SU-DHL-6 (cell line): Measurements from ENCODE around the gene PDZD7.

ENCODE experiments used
- H2AFZ ChIP-seq: fragments of 200-600 bp; sonication (generic); 2 replicates; pipeline ENCODE4 v1.6.1; 2014; ENCODE audit warnings: low read depth, mild to moderate bottlenecking, moderate library complexity, mixed read lengths, antibody characterized with exemption, low read length; ENCODE audit not compliant: severe bottlenecking
- H3F3A ChIP-seq: fragments of 200-600 bp; shearing (Covaris generic); 2 replicates; pipeline ENCODE4 v1.6.0; 2016; ENCODE audit warnings: antibody characterized with exemption, mild to moderate bottlenecking; ENCODE audit not compliant: insufficient read depth
- H3K27ac ChIP-seq: fragments of 200-600 bp; sonication (generic); 2 replicates; pipeline ENCODE4 v1.5.1; 2016; ENCODE audit warnings: low read depth, mild to moderate bottlenecking, low read length, moderate library complexity, mixed read lengths
- H3K27me3 ChIP-seq: fragments of 200-600 bp; sonication (generic), shearing (Covaris generic); 2 replicates; pipeline ENCODE4 v1.6.0; 2014; ENCODE audit warnings: mild to moderate bottlenecking, low read length
- H3K36me3 ChIP-seq: fragments of 200-600 bp; sonication (generic); 2 replicates; pipeline ENCODE4 v1.6.1; 2014; ENCODE audit warnings: mild to moderate bottlenecking, low read length, mixed read lengths
- H3K4me2 ChIP-seq: fragments of 300-600, 200-600 bp; shearing (Covaris generic), sonication (generic); 2 replicates; pipeline ENCODE4 v1.6.0; 2014; ENCODE audit warnings: low read length, low read depth, mild to moderate bottlenecking; ENCODE audit not compliant: poor library complexity, severe bottlenecking
- H3K4me3 ChIP-seq: fragments of 200-600 bp; sonication (generic); 2 replicates; pipeline ENCODE4 v1.5.1; 2014; ENCODE audit warnings: antibody characterized with exemption, low read length, mild to moderate bottlenecking, mixed read lengths; ENCODE audit not compliant: insufficient read depth, poor library complexity, severe bottlenecking
- H3K79me2 ChIP-seq: fragments of 200-600 bp; sonication (generic); 2 replicates; pipeline ENCODE4 v1.6.1; 2014; ENCODE audit warnings: mild to moderate bottlenecking, low read length, moderate library complexity; ENCODE audit not compliant: insufficient read depth
- H3K9ac ChIP-seq: fragments of 200-600 bp; sonication (generic); 2 replicates; pipeline ENCODE4 v1.7.0; 2014; ENCODE audit warnings: mild to moderate bottlenecking, low read length
- H3K9me2 ChIP-seq: fragments of 200-600 bp; sonication (generic); replicated peaks from 2 replicates; pipeline ENCODE4 v1.6.1; 2014; ENCODE audit warnings: low read length; ENCODE audit not compliant: insufficient read depth
- H3K9me3 ChIP-seq: fragments of 200-600 bp; sonication (generic); 2 replicates; pipeline ENCODE4 v1.6.1; 2014; ENCODE audit warnings: low read length, mixed read lengths; ENCODE audit not compliant: insufficient read depth
- H4K20me1 ChIP-seq: fragments of 200-600 bp; sonication (generic); 2 replicates; pipeline ENCODE4 v1.6.1; 2014; ENCODE audit warnings: low read depth, mild to moderate bottlenecking, antibody characterized with exemption, low read length, moderate library complexity, mixed read lengths
- EZH2phosphoT487 ChIP-seq: fragments of 200-600 bp; sonication (generic), shearing (Covaris generic); conservative IDR thresholded peaks from 2 replicates; pipeline ENCODE4 v1.6.1; 2018; ENCODE audit warnings: mild to moderate bottlenecking, antibody characterized with exemption, low read length, moderate library complexity, mixed read lengths
- TF ChIP-seq, protein P1 (sequence below): fragments of 200-600 bp; sonication (generic); IDR thresholded peaks from one replicate; pipeline ENCODE4 v1.5.1; 2017; ENCODE audit warnings: antibody characterized with exemption, mild to moderate bottlenecking, low read length, moderate library complexity; ENCODE audit not compliant: insufficient read depth, poor library complexity, severe bottlenecking

Gene PDZD7

DNA sequence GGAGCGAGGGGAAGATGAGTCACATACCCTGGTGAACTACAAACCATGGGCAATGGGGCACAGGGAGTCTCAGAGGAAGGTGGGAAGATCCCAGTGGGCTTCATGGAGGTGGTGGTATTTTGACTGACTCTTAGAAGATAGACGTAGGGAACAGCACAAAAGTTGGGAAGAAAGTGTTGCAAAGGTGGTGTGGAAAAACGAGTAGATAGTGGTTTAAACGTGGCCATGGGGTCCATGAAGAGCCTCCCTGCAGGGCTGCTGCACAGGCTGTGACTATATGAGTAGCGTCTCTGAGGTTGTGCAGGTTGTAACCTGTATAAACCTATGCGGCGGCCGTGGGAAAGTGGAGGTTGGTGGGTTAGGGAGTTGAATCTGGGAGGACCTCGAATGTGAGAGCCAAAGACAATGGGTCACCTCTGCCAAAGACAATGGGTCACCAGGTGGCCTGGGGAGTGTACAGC lies 17.5 kb downstream of the PDZD7 start:
- no peaks in the 10 kb centered on the region for H3K36me3 ChIP-seq
- no peaks in the 10 kb centered on the region for H3K9me3 ChIP-seq
- H3K9ac ChIP-seq = no peak overlapping the region
- H3K79me2 ChIP-seq = no peaks in the 10 kb centered on the region
- no peak overlapping the region for H3K27ac ChIP-seq
- TF ChIP-seq, protein P1, sequence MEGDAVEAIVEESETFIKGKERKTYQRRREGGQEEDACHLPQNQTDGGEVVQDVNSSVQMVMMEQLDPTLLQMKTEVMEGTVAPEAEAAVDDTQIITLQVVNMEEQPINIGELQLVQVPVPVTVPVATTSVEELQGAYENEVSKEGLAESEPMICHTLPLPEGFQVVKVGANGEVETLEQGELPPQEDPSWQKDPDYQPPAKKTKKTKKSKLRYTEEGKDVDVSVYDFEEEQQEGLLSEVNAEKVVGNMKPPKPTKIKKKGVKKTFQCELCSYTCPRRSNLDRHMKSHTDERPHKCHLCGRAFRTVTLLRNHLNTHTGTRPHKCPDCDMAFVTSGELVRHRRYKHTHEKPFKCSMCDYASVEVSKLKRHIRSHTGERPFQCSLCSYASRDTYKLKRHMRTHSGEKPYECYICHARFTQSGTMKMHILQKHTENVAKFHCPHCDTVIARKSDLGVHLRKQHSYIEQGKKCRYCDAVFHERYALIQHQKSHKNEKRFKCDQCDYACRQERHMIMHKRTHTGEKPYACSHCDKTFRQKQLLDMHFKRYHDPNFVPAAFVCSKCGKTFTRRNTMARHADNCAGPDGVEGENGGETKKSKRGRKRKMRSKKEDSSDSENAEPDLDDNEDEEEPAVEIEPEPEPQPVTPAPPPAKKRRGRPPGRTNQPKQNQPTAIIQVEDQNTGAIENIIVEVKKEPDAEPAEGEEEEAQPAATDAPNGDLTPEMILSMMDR = no peak
- TF ChIP-seq EZH2phosphoT487 = no peak
- H3K27me3 ChIP-seq = no peaks in the 10 kb centered on the region
- H2AFZ ChIP-seq = no peak overlapping the region
- no peaks in the 10 kb centered on the region for H4K20me1 ChIP-seq
- no peak overlapping the region for H3K4me3 ChIP-seq
- no peaks in the 10 kb centered on the region for H3F3A ChIP-seq
- H3K9me2 ChIP-seq = no peaks in the 10 kb centered on the region
- H3K4me2 ChIP-seq = no peak overlapping the region

DNA sequence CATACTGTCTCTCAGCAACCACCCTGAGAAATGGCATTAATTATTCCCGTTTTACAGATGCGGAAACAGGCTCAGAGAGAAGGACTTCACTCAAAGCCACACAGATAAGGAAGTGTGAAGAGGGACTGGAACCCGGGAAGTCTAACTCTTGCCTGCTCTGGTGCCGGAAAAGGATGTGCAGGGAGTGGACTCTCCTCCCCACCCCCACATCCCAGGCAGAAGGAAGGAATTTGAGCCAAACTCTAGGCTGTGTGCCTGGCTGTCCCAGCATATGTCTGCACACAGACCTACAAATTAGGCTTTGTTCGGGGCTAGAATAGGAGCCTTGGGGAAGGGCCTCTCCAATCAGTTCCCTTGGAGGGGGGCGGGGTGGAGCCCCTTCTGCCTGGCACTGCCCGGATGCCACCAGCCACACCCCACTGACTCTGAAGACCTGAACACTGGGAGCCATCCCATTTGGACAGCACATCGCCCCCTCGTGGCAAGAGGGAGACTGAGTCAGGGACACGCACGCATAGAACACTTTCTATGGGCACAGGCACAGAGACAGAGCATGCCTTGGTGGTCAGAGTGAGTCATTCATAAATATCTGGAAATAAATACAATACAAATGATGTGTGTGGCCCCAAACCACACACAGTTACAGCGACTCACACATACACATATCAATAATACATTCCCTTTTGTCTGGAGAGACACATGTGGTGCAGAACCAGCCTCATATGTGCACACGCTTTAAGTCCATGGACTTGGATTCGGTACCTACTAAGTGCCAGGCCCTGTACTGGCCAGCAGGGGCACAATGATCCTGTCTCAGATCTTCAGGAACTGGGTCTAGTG lies 18.2 kb downstream of the PDZD7 start:
- Histone ChIP-seq H3K9me2 (no peaks in the 10 kb centered on the region), H3K9me3 (no peaks in the 10 kb centered on the region), H3F3A (no peaks in the 10 kb centered on the region), H3K9ac (no peak overlapping the region), H4K20me1 (no peaks in the 10 kb centered on the region), H3K79me2 (no peaks in the 10 kb centered on the region), H3K4me2 (no peak overlapping the region), H2AFZ (no peak overlapping the region), H3K36me3 (no peaks in the 10 kb centered on the region), H3K27ac (no peak overlapping the region), H3K4me3 (no peak overlapping the region), H3K27me3 (no peaks in the 10 kb centered on the region)
- TF ChIP-seq EZH2phosphoT487 = no peak
- TF ChIP-seq, protein P1 = peak; percentile 97

DNA sequence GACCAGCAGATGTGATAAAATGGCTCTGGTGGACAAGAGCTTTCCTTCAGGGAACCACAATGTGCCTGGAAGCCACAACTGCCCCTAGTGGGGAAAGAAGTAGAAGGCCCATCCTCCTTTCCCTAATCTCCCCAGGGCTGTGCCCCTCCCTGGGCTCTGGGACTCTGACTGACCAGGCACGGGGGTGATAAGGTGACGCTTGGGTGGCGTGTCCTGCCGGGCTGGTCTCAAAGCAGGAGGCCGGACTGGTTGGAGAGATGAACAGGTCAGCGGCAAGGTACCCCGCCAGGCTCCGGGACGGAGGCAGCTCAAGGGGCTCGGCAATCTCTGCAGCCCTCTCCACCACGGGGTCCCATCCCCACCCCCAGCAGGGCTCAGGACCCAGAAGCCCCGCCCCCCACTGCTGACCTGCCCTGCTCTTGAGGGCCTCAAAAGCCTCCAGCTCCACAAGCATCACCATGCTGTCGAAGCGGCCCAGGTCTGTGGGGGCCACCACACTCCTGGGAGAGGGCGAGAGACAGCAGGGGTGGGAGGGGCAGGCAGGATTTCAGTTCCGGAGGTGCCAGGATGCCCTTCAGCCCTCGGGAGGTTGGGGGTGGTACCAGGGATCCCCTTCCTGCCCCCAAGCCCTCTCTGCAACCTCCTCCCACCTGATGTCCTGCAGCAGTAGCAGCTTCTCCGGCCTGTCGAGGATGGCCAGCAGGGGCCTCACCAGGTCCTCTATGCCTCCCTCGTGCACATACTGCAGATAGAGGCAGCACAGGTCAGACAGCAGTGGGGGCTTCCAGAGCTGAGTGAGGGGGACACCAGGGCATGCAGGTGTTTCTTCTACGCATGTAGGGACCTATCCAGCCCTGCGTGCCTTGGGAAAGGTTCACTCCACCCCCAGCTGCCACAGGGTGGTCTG lies 19.2 kb downstream of the PDZD7 start:
- Histone ChIP-seq H3K9me3 (no peaks in the 10 kb centered on the region), H3K9me2 (no peaks in the 10 kb centered on the region), H3K27me3 (no peaks in the 10 kb centered on the region), H3K79me2 (no peaks in the 10 kb centered on the region), H3K27ac (no peak overlapping the region), H2AFZ (no peak overlapping the region), H3K4me3 (no peak overlapping the region), H3K9ac (no peak overlapping the region), H4K20me1 (no peaks in the 10 kb centered on the region), H3K36me3 (no peaks in the 10 kb centered on the region), H3K4me2 (no peak overlapping the region), H3F3A (no peaks in the 10 kb centered on the region)
- TF ChIP-seq, protein P1 = no peak
- no peak for TF ChIP-seq EZH2phosphoT487
